ENCODE results near the gene ABCG5. TPM values are rescaled to one million over a fixed set of nuclear protein-coding genes. Genes with fewer than 3 reads are reported as not detected.

The ABCG5 gene
- total RNA-seq, 4 donors from 2014 or later: not detected

DNA sequence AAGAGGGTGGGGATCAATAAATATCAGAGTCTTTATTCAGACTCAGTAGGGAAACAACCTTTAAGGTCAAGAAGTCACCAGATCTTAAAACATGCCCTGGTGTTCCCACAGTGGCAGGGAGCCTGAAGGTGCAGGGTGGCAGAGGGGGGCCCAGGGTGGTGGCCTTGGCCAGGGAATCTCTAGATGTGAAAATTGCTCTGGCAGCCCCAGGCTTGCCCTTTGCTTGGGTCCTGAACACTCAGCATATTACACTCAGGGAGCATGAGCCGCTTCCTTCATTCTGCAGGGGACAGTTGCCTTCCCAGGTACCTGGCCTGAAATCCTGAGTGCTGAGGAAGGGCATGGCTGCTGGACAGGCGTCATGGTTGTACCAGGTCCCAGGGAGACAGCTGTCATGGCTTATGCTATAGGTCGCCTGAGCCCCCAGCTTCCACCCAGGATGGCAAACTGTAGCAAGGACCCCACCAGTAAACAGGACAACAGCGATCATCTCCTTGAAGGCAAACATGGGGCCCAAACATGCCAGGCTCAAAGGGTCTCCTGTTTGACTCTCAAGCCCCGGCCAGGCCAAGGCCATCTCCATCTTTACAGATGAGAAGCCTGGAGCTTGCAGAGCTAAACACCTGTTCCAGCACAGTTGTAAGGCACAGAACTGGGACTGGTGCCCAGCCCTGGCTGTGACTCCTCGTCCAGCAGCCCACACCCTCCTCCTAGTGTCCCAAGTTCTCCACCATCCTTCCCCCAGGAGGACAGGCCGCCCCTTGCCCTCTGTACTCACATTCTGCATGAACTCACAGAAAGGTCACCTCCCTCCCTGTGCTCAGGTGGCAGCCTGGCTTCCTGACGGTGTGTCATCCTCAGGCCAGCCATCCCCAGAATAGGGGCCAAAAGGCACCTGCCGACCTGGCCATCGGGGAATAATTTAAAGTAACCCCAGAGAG, 14.8 kb upstream of the ABCG5 start:
- in situ Hi-C loops (cut with MboI; ENCODE audit: low sequenced_read_pairs in 4 of 4): no loop called here
- no peak overlapping the region for H3K27ac ChIP-seq
- TF ChIP-seq, protein P1, sequence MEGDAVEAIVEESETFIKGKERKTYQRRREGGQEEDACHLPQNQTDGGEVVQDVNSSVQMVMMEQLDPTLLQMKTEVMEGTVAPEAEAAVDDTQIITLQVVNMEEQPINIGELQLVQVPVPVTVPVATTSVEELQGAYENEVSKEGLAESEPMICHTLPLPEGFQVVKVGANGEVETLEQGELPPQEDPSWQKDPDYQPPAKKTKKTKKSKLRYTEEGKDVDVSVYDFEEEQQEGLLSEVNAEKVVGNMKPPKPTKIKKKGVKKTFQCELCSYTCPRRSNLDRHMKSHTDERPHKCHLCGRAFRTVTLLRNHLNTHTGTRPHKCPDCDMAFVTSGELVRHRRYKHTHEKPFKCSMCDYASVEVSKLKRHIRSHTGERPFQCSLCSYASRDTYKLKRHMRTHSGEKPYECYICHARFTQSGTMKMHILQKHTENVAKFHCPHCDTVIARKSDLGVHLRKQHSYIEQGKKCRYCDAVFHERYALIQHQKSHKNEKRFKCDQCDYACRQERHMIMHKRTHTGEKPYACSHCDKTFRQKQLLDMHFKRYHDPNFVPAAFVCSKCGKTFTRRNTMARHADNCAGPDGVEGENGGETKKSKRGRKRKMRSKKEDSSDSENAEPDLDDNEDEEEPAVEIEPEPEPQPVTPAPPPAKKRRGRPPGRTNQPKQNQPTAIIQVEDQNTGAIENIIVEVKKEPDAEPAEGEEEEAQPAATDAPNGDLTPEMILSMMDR (IDR thresholded peaks at IDR 0.05 in 4 of 5, conservative IDR thresholded peaks at IDR 0.05 in 1 of 5): no peak
- no peak for TF ChIP-seq POLR2A (IDR thresholded peaks at IDR 0.05)
- H3K36me3 ChIP-seq: no peaks in the 10 kb centered on the region
- no peak overlapping the region for H3K4me3 ChIP-seq
- intact Hi-C loops (cut with DNase I; ENCODE audit: low total_unique reads): no loop called here
- H3K4me1 ChIP-seq: no peaks in the 10 kb centered on the region
- ATAC-seq (no peak), DNase-seq (no peak)
- H3K9me3 ChIP-seq: no peaks in the 10 kb centered on the region
- H3K27me3 ChIP-seq: peaks cover 0 to 21% (median 0%) of the 10 kb centered on the region in 3 donors

DNA sequence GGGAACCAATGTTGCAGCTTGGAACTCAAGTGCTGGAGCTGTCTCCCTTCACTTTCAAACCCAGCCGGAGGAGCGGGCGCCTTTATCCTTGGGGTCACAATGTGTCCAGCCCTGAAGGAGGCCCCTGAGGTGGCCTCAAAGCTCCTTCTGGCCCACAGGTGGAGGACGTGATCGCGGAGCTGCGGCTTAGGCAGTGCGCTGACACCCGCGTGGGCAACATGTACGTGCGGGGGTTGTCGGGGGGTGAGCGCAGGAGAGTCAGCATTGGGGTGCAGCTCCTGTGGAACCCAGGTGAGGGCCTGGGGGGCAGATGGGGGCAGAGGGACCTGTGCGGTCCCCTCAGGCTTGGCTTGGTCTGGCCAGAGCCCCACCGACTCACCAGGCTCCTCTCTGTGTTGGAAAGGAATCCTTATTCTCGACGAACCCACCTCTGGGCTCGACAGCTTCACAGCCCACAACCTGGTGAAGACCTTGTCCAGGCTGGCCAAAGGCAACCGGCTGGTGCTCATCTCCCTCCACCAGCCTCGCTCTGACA, 13.6 kb upstream of the ABCG5 start:
- Histone ChIP-seq H3K27me3 (peaks cover 0 to 21% (median 0%) of the 10 kb centered on the region in 3 donors), H3K9me3 (no peaks in the 10 kb centered on the region), H3K4me3 (no peak overlapping the region), H3K27ac (no peak overlapping the region), H3K4me1 (no peaks in the 10 kb centered on the region), H3K36me3 (no peaks in the 10 kb centered on the region)
- TF ChIP-seq, protein P1 (IDR thresholded peaks at IDR 0.05 in 4 of 5, conservative IDR thresholded peaks at IDR 0.05 in 1 of 5): no peak
- no peak for TF ChIP-seq POLR2A (IDR thresholded peaks at IDR 0.05)
- no peak for DNase-seq
- ATAC-seq: no peak
- in situ Hi-C loops (cut with MboI; ENCODE audit: low sequenced_read_pairs in 4 of 4) (no loop called here), intact Hi-C loops (cut with DNase I; ENCODE audit: low total_unique reads) (no loop called here)

DNA sequence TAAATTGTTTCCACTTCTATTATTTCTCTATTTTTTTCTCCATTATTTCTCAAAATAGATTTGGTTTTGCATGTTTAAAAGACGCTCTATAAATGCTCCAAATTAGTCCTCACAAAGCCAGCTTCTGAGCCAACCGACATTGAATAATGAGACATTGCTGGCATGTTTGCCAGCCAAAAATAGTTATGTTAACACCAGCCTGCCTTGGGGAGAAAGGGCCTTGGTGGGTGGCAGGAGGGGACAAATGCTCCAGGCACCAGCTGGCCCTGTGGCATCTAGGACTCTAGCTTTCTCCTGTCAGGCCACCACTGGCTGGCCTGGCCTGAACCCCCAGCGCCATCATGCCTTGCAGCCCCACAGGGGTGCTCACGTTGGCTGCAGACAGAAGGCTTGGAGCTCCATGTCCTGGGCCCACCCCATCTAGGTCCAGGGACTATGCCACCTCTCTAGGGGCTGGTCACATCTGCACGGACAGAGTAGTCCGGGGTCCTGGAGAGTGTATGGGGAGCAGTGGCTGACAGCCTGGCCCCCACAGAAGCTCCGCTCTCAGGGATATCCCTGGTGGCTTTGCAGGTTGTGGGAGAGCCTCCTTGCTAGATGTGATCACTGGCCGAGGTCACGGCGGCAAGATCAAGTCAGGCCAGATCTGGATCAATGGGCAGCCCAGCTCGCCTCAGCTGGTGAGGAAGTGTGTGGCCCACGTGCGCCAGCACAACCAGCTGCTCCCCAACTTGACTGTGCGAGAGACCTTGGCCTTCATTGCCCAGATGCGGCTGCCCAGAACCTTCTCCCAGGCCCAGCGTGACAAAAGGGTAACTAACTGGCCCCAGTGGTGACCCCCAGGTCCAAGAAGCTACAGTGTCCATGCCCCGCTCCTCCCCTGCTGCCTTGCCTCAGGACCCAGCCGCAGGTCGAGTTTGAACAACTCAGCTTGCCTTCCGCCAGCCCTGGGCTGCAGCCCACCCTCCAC, 12.7 kb upstream of the ABCG5 start:
- Histone ChIP-seq H3K4me1 (no peaks in the 10 kb centered on the region), H3K27me3 (peaks cover 0 to 17% (median 0%) of the 10 kb centered on the region in 3 donors), H3K36me3 (no peaks in the 10 kb centered on the region), H3K27ac (no peak overlapping the region), H3K9me3 (no peaks in the 10 kb centered on the region), H3K4me3 (no peak overlapping the region)
- in situ Hi-C loops (cut with MboI; ENCODE audit: low sequenced_read_pairs in 4 of 4): no loop called here
- DNase-seq (no peak), ATAC-seq (no peak)
- TF ChIP-seq, protein P1 (IDR thresholded peaks at IDR 0.05 in 4 of 5, conservative IDR thresholded peaks at IDR 0.05 in 1 of 5): no peak
- TF ChIP-seq POLR2A (IDR thresholded peaks at IDR 0.05): no peak
- intact Hi-C loops (cut with DNase I; ENCODE audit: low total_unique reads): no loop called here

DNA sequence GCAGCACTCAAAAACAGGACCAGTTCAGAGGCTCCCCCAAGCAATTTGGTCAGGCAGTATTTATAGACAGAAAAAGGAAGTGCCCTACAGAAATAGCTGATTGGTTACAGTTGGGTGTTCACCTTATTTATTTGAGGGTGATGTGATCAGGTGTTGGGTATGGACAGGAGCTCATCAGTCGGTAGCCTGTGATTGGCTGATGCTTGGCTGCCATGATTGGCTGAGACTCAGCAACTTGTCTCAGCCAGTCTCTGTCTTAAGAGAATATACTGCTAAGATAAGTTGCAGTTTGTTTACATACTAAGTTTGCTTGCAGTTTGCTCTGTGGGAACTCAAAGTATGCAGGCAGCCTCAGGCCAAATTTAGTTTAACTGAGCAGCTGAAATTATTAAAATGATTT, 9.6 kb upstream of the ABCG5 start:
- TF ChIP-seq POLR2A (IDR thresholded peaks at IDR 0.05): no peak
- TF ChIP-seq, protein P1 (IDR thresholded peaks at IDR 0.05 in 4 of 5, conservative IDR thresholded peaks at IDR 0.05 in 1 of 5): no peak
- no peaks in the 10 kb centered on the region for H3K9me3 ChIP-seq
- H3K36me3 ChIP-seq: no peaks in the 10 kb centered on the region
- intact Hi-C loops (cut with DNase I; ENCODE audit: low total_unique reads) (no loop called here), in situ Hi-C loops (cut with MboI; ENCODE audit: low sequenced_read_pairs in 4 of 4) (no loop called here)
- no peak overlapping the region for H3K4me3 ChIP-seq
- DNase-seq (no peak), ATAC-seq (no peak)
- no peaks in the 10 kb centered on the region for H3K4me1 ChIP-seq
- H3K27me3 ChIP-seq: no peaks in the 10 kb centered on the region
- no peak overlapping the region for H3K27ac ChIP-seq
